ENCODE results near the gene FOXO3.

DNA sequence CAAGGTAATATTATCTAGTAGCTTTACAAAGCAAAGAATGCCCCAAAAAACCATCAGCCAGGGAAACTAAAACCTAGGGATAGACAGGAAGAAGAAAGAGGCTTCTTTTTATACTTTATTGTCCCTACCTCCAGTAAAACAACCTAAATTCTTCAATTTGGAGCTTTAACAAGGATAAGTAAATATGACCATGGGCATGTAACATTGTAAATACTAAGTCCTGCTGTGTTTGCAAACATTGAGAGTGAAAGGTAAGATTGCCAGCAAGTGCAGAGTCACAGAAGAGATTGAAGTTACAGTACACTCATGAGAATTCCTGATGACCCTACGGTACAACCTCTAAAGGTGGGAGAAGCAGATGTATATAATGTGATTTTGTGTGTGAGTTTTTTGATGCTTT lies 117.2 kb downstream of the FOXO3 start:
- TF ChIP-seq CTCF (IDR thresholded peaks at IDR 0.05): no peak
- TF ChIP-seq POLR2A (IDR thresholded peaks at IDR 0.05): no peak

All from right lobe of liver (tissue), 4 donors.